K562 (cell line): ENCODE results near the gene TMEM151A. TPM values are rescaled to one million over a fixed set of nuclear protein-coding genes. Genes with fewer than 3 reads are reported as not detected.

Experiments
- BCOR ChIP-seq: fragments of 450-650 bp; IDR thresholded peaks from 2 replicates; pipeline ENCODE4 v1.6.1; 2016
- FOXK2 ChIP-seq, 2 experiments: fragments of 450-650 bp; IDR thresholded peaks in 1 of 2; conservative IDR thresholded peaks in 1 of 2; 2 replicates each; pipeline ENCODE4 v1.6.1; 2016; ENCODE audit warnings: low read depth in 2 of 2, mild to moderate bottlenecking in 1 of 2
- HDAC2 ChIP-seq: fragments of 450-650 bp; IDR thresholded peaks from 2 replicates; pipeline ENCODE4 v1.6.1; 2016; ENCODE audit warnings: mild to moderate bottlenecking
- MTA3 ChIP-seq: fragments of 450-650 bp; formaldehyde crosslinking; IDR thresholded peaks from 2 replicates; pipeline ENCODE4 v1.6.1; 2017; ENCODE audit warnings: mild to moderate bottlenecking, borderline replicate concordance
- PHF8 ChIP-seq: fragments of 200-600 bp; sonication (generic); IDR thresholded peaks from 2 replicates; pipeline ENCODE4 v1.6.1; 2012; ENCODE audit warnings: mixed run types, mild to moderate bottlenecking, inconsistent platforms, low read length, moderate library complexity, borderline replicate concordance
- RERE ChIP-seq: sonication (generic); formaldehyde crosslinking; IDR thresholded peaks from 2 replicates; pipeline ENCODE4 v1.8.0; 2023; ENCODE audit warnings: missing genetic modification reagents, mild to moderate bottlenecking, borderline replicate concordance
- RNF2 ChIP-seq: sonication (generic); IDR thresholded peaks from 2 replicates; pipeline ENCODE4 v1.6.1; 2016
- RUNX1 ChIP-seq: sonication (generic); IDR thresholded peaks from 2 replicates; pipeline ENCODE4 v1.6.1; 2016; ENCODE audit warnings: antibody characterized with exemption, low read depth
- ZBTB2 ChIP-seq: fragments of 450-650 bp; IDR thresholded peaks from 2 replicates; pipeline ENCODE4 v1.6.1; 2016; ENCODE audit warnings: antibody characterized with exemption
- ZFX ChIP-seq: sonication (generic); formaldehyde crosslinking; IDR thresholded peaks from 2 replicates; pipeline ENCODE4 v1.8.0; 2022; ENCODE audit warnings: mild to moderate bottlenecking, missing genetic modification reagents, moderate library complexity
- ZNF217 ChIP-seq: sonication (generic); formaldehyde crosslinking; IDR thresholded peaks from 2 replicates; pipeline ENCODE4 v1.8.0; 2022; ENCODE audit warnings: mild to moderate bottlenecking, missing genetic modification reagents
- ZNF407 ChIP-seq: fragments of 450-650 bp; IDR thresholded peaks from 2 replicates; pipeline ENCODE4 v1.6.1; 2016; ENCODE audit warnings: low read depth
- ZNF695 ChIP-seq: fragments of 450-650 bp; formaldehyde crosslinking; IDR thresholded peaks from 2 replicates; pipeline ENCODE4 v1.4.0; 2020; ENCODE audit warnings: mild to moderate bottlenecking, moderate library complexity
- polyA plus RNA-seq, 8 experiments: library from polyadenylated mRNA; depleted of rRNA in 4 of 8; stranded (reverse) in 5 of 8; unstranded in 3 of 8; fragments of >200 nt; fragmentation: Nextera tagmentation in 2 of 8; fragmentation: Illumina TruSeq in 1 of 8; extraction: Ambion mirVana in 2 of 8; extraction: Trizol in 1 of 8; gene quantifications; 2 replicates each; pipeline versions ENCODE4 v1.2.1 to v1.2.3, GENCODE V29; 2011 to 2014; ENCODE audit warnings: inconsistent platforms in 1 of 8, missing spikeins in 1 of 8
- total RNA-seq, 7 experiments: library from RNA; depleted of rRNA in 6 of 7; stranded (reverse); fragments of >200 nt in 6 of 7; fragmentation: Illumina TruSeq in 2 of 7; extraction: Trizol in 2 of 7; gene quantifications; 2 replicates each; pipeline versions ENCODE4 v1.2.1 to v1.2.3, GENCODE V29; 2011 to 2021; ENCODE audit warnings: low replicate concordance in 1 of 7

The TMEM151A gene
- total and polyA plus RNA-seq, 9 of the 15 experiments (the other 6 are each of a cell fraction or from before 2014, with no cell fraction given) = not detected

GRCh38 chr11:66311965-66312548 is 20.4 kb downstream of the TMEM151A start (continued):
- TF ChIP-seq RERE (CRISPR knock-in tag) = no peak; the same call in 1 of the 2 replicates
- TF ChIP-seq ZNF407 = no peak; the same call in 1 of the 2 replicates
- peak; percentile 74 for TF ChIP-seq ZBTB2
- no peak for TF ChIP-seq RUNX1
- peak; percentile 93 for TF ChIP-seq HDAC2
- no peak for TF ChIP-seq ZNF695 (CRISPR knock-in tag)
- peak; percentile 55; the same call in 1 of the 2 replicates for TF ChIP-seq PHF8
- TF ChIP-seq BCOR = peak; percentile 96
- peak; percentile 96 for TF ChIP-seq ZFX (CRISPR knock-in tag)
- peak in 1 of 2 experiments; percentile 43; a peak in 2 of 4 replicates for TF ChIP-seq FOXK2 (conservative IDR thresholded peaks at IDR 0.05 in 1 of 2, IDR thresholded peaks at IDR 0.05 in 1 of 2; ENCODE audit: low read depth in 2 of 2)
- peak; percentile 90; the same call in 1 of the 2 replicates for TF ChIP-seq MTA3
- 0 out of 2 replicates have a peak, but pooled peaks have one; percentile 50 for TF ChIP-seq RNF2
- no peak for TF ChIP-seq ZNF217 (CRISPR knock-in tag)
